ENCODE data around the gene NFKBIL1.

DNA sequence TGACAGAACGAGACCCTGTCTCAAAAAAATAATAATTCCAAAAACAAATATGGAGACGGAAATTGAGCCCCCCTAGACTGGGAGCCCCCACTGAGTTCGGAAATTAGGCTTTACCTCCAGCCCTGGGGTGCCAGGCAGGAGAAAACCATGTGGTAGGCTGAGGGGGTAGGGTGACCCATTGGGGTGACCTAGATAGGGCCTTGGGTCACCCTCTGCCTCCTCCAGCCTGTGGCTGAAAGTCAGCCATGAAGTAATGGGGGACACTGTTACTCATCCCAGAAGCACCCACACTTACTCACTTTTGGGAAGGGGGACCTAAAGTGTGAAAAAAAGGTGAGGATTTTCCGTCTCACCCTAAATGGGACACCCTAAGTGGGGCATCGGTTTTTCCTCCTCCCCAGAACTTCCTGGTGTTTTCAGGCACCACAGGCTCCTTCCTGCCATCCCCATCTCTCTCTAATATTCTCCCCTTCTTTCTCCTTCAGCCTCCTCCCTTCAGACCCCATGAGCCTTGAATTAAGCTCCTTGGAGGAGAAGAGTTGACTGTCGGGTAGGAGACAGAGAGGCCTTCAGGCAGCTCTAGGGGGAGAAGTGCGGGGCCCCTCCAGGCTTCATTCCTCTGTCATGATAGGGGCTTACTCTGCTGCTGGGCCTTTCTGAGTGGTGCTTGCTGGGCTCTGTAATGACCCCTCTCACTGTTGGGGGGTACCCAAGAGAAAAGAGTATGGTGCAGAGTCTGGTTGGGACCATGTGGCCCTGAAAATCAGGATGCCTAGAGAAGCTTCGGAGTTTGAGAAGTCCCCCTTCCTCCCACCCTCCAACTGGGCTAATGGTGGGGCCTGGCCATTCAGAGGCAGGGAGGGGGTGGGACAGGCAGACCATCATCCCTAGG is 32.4 kb downstream of the NFKBIL1 start:
- TF ChIP-seq CTCF (IDR thresholded peaks at IDR 0.05) (no peak), POLR2A (IDR thresholded peaks at IDR 0.05) (no peak)

Measured in thyroid gland (tissue), 4 donors.